ENCODE results near the gene NOVA2.
A peak's percentile ranks its signal among the peaks of the same experiment; 100 is the strongest.

The NOVA2 gene

DNA sequence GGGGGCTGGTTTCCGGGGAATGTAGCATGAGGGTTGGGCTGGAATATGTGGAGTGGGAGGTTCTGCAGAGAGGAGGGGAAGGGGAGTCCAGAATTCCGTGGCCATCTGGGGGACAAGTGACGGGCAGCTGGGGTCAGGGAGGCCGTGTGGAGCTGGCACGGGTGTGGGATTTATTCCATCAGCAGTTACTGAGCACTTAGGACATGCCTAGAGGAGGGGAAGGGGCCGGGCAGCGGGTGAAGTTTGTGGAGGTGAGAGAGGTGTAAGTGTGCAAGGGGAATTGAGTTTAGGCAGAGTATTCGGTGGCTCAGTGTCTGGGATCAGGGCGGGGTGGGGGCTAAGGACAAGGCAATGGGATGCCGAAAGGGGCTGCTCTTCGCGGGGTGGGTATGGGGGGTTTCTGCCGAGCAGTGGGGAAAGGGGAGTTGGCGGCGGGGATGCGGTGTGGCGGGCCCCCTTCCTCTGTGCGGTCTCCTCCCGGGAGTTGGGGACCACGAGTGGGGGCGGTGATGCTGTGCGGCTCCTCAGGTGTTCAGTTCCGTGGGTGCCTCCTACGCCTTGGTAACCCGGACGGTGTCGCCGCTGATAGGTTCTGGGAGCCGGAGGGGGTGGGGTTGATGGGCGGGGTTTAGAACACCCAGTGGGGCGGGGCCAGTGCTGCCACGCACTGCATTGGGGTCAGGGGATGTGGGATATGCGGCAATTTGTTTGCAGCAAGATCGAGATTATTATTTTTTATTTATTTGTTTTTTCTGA is 27.0 kb upstream of the NOVA2 start:
- no peak for DNase-seq

DNA sequence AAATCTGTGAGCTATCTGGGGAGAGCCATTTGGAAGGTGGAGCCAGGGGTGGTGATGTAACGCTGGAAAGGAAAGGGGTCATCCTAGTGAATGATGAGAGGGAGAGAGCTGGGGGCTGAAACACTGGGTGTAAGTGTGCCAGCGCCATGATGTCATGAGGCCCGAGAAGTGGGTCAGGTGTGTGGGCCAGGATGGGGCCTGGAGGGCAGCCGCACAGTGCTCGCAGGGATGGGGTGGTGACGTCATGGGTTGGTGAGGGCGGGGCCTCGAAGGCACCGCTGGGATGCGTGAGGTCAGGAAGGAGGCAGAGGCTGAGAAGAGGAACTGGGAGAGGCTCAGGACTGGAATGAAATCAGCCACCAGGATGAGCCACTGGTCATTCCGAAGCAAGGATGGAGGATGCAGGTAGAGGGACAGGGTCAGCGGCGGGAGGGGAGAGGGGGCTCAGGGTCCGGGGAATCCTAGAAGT is 26.0 kb upstream of the NOVA2 start:
- DNase-seq, result peak; percentile 44

DNA sequence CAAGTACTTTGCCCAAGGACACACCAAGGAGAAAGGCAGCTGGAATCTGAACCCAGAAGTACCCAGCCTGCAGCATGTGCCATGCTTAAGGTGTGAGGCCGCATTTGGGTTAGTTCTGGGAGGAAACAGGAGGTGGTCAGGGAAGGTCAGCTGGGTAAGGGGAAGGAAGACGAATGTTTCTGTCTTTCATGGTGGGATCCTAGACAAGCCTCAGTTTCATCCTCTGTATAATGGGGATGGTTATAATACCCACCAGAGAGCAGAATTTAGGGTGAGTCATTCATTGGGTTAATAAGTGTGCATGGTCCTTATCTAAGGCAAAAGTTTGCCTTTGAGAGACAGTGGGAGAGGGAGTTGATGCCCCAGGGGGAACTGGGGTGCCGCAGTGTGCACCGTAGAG is 25.2 kb upstream of the NOVA2 start:
- no peak for DNase-seq

DNA sequence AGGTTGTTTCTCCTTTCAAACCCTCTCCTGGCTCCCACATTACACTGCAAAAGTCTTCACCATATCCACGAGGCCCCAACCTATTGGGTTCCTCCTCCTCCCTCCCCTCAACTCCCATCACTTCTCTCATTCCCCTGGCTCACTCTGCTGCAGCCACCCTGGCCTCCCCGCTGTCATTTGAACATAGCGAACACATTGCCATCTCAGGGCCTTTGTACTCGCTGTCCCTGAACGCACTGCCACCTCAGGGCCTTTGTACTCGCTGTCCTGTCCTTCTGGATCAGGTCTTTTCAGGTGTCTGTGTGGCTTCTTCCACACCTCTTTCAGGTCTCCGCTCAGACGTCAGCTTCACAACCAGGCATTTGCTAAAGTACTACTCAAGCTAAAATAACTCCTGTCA is 23.3 kb upstream of the NOVA2 start:
- no peak for DNase-seq

DNA sequence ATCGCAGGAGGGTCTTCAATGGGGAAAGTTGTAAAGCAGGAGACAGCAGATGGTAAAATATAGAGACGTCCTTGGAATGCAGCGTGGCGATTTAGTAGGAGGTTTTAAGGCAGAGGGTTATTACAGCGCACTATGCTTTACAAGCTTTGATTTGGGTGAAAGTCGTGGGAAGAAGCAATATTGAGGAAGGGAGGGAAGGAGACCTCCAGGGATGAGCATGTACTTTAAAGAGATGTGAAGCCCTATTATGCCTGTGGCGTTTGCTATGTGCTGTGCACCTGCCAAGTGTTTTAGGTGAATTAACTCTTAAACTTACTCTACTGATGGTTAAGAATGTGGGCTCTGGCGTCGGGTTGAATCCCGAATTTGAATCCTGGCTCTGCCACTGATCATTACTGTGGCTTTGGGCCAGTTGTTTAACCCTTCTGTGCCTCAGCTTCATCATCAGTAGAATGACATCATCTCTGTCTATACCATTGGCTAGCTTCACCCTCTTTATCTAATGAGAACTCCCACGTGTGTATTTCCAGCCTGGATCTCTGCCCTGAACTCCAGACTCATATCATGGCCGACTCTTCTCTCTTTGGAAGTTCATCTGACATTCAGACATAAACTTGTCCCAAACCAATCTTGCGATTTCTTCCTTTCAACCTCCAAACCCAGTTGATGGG is 22.2 kb upstream of the NOVA2 start:
- no peak for DNase-seq

DNA sequence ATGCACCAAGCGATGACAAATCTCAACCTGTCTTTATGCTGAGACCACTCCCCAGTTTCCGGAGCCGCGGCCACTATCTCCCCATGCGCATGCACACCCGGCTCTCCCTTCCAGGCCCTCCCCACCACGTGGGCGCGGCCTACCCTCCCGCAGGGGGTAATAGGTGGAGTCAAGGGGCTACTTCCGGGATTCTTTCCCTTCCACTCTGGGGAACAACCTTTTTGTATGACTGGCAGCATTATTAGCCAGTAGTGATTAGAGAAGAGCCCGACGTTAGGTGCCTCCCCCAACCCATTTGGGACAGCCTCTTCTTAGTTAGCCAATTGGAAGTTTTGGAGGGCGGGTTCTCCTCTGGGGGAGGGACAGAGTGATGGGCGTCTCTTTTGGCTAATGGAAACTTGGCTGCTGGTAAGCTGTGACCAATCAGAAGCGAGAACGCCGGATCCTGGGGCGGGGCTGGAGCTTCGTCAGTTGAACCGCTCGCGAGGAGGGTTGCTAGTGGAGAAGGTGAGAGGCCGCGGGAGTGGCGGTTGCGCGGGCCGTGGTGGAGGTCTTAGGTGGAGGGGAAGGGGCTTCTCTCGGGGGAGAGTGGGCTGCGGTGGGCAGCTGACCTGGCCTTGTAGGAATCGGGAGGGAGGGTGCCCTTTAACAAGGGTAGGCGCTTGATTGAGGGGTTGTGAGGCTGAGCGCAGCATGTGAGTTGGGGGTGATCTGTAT is 21.5 kb upstream of the NOVA2 start, which contains the start of gene CCDC61:
CCDC61 (plus strand) TSS at position 470 of the 717 bp plus-strand sequence. CDS start 7,552 bp downstream, outside the sequence.
- DNase-seq, result peak; percentile 99

DNA sequence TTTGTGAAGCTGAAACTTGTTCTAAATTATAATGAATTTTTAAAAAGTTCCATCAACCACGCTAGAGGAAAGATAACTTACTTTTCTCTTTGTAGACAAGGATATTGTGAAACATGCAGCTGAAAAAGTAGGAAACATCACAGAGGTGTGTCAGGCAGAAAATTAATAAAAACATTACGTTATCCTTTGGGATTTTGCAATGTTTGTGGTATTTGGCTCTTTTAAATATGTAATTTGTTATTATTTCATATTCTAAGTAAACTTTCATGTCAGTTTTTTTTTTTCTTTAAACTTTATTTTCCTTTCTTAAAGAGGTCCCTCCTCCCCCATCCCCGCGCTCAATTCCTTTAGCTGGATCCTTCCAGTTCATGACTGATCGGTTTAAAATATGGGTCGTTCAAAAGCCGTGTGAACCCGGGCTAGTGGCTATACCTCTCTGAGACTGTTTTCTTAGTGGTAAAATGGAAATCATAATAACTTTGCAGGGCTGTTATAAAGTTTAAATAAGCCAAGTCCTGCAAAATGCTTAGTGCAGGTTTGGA is 20.9 kb upstream of the NOVA2 start:
- DNase-seq, result no peak

DNA sequence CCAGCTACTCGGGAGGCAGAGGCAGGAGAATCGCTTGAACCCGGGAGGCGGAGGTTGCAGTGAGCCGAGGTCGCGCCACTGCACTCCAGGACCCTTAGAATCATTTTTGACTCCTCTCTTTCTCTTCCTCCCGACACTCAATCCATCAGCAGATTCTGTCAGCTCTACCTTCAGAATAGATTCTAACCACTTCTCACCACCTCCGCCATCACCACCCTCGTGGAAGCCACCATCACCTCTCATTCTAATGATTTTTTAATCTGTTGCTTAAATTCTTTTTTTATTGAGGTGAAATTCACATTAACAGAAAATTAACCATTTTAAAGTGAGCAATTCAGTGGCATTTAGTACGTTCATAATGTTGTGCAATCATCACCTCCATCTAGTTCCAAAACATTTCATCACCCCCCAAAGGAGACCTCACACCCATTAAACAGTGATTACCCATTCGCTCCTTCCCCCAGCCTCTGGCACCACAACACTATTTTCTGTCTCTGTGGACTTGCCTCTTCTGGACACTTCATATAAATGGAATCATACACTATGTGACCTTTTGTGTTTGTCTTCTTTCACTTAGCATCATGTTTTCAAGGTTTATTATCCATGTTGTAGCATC is 16.6 kb upstream of the NOVA2 start:
- DNase-seq, result no peak

DNA sequence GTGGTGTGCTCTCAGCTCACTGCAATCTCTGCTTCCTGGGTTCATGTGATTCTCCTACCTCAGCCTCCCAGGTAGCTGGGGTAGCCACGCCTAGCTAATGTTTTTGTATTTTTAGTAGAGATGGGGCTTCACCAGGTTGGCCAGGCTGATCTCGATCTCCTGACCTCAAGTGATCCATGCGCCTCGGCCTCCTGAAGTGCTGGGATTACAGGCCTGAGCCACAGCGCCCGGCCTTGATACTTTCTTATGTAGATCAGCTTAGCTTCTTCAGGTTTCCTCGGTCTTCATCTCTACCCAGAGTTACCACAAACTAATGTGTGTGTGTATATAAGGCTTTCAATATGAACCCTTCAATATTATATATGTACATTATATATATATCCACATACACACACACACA is 11.7 kb upstream of the NOVA2 start:
- DNase-seq, result no peak

DNA sequence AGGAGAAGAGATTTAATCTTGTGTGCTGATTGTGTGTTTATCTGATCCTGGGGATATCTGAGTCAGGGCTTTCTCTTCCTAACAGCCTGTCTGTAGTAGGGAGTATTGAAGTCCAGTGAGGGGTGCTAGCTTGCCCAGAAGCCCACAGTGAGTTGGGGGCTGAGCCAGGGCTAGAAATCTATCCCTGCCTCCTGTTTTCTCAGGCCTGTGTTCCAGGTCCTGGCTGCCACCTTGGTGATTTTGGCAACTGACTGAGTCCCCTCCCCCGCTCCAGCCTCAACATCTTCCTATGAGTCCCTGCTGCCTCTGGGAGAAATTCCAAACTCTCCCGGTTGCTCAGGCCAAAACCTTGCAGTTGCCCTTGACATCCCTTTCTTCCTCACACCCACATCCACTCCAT is 7.7 kb upstream of the NOVA2 start:
- no peak for DNase-seq

DNA sequence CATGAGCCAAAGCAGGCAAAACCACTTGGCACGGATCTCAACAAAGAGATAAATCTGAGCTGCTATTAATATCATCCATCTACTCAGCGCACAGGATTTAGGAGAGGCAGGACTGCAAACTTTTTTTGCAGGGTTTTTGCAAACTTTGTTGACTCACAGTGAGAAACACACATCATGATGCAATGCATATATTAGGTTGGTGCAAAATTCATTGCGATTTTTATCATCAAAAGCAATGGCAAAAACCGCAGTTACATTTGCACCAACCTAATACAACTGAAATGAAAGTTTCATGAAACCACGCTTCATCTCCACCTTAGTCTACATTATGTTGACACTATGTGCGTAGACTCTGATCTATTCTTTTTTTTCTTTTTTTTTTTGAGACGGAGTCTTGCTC is 4.5 kb upstream of the NOVA2 start:
- no peak for DNase-seq

DNA sequence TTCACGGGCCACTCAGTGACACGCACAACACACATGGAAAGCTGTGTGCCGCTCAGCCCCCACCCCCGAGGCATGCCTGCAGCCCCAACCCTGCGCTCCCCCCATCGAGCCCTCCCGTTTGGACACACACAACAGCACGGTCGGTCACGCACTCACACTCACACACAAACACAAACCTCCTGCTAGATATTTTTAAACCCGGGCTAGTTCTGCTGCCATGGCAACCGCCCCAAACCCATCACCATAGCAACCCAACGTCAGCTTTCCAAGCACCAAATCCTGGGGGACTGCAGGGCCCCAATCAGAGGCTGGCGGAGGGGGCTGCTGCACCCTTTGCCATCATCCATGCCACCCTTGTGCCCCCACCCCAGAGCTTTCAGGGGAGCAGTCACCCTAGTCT is 2.5 kb upstream of the NOVA2 start:
- no peak for DNase-seq

DNA sequence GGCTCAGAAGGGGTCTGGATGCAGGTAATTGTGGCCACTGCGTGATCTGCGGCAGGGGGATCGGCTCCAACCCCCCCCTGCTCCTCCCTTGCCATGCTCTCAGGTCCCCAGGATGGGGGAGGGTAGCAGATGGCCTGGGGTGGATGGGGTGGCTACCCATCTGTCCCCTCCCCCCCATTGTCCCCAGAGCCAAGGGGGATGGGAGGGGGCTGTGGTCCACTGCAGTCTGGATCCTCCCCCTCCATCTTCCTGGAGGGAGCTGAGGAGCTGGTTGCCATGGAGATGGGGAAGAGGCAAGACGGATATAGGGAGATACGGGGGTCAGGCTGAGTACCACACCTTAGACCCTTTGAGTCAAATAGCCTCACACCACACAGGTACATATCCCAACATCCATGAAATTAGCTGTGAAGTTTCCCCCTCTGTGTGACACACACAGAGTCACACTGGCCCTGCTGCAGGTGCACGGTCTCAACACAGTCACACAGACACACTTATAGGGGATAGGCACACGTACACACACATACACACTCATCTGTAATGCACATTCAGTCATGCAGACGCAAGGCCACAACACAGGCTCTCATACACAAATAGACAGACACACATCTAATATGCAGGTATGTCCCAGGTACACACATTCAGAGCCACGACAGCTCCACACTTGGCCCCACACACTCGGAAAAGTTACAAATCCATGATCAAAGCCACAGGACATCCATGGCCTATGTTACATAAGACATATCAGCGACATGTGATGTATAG is 1.8 kb upstream of the NOVA2 start:
- no peak for DNase-seq

DNA sequence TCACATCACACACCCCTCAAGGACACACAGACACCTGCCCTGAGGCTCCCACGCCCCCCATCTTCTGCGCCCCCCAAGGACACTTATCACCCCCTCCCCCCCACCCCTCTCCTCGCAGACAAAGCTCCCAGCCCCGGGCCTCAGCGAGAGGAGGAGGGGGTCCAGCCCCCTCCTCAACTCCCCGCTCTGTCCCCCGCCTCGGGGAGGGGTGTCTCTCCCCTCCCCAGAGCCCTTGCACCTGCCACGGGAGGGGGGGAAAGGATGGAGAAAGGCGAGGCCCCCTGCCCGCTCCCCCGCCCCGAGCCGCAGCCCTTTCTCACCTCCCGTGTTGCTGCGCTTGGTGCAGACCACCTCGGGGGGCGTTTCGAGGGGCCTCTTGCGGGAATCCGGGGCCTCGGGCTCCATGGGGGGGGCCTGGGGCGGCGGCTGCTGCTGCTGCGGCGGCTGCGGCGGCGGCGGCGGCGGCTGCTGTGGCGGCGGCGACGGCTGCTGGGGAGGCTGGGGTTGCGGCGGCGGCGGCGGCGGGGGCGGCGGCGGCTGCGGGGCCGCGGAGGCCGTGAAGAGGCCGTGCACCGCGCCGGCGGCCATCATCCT is 621 bp downstream of the NOVA2 start:
- DNase-seq, result no peak

DNA sequence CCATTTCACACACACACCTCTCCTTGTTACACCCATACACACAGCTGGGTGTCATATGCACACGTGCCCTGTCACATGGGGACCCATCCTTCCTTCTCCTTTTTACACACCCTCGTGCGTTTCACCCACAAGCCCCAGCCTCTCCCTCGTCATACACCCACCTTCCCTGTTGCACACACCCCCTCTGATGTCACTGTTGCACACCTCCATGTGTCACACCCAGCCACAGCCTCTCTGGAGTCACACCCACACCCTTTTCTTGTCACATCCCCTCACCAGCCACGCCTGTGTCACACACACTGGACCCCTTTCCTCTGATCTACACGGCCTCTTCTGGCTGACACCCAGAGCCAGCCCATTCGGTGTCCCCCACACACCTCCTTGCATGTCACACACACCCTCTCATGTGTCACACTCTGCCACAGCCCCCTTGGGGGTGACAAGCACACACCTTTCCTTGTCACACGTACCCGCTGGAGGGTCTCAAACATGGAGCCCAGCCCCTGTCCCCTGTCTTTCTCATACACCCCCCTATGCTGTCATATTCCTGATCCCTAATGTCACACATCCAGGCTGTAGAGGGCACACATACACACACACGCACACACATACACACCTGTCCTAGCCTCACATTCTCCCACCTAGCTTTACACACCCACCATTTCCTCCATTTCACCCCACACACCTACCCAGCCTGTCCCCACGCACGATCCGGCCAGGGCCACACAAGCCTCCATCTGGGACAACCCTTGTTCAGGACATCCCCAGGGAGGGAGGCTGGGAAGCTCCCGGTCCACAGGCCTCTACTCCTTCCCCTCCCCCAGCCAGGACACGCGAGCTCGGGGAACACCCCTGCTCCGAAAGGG is 1.4 kb downstream of the NOVA2 start:
- no peak for DNase-seq

DNA sequence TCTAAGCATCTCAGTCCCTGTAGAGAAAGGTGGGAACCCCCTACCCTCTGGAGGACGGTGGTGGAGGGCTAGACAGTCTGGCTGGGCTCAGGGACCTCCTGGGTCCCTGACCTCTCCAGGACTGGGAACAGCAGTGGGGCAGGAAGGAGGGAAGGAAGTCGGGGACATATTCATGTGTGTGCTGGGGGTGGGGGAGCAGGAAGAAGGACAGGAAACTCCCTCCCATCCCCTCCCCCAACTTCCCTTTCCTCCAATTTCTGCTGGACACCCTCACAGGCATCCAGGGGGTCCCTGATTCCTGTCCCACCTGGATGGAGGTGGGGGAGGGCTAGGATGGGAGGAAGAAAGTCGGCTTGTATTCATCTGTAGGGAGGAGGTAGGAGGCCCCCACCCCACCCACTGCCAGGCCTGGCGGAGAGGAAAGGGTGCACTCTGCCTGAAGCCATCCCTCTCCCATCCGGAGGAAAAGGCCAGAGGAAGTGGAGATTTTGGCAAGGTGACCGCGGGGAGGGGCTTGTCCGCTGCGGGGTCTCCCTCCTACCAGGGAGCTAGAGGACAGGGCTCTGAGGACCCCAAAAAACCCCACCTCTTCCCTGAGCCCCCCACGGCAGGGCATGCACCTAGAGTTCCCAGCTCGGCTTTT is 2.3 kb downstream of the NOVA2 start:
- no peak for DNase-seq

DNA sequence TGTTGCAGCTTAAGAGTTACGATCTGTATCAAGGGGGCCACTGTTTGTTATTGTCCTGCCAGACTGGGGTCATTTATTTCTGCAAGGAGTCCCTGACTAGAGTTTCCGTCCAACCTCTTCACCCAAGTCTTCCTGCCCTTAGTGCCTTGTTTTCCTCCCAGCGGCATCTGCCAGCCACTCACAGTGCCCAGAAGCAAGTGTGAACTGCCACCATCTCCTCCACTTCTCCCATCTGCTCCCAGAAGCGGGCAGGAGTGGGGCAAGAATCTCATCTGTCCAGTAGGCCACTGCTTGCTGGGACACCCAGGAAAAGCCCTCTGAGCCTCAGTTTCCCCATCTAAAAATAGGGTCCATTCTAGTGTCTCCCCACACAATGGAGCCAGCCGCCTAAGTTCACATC is 4.0 kb downstream of the NOVA2 start:
- no peak for DNase-seq

DNA sequence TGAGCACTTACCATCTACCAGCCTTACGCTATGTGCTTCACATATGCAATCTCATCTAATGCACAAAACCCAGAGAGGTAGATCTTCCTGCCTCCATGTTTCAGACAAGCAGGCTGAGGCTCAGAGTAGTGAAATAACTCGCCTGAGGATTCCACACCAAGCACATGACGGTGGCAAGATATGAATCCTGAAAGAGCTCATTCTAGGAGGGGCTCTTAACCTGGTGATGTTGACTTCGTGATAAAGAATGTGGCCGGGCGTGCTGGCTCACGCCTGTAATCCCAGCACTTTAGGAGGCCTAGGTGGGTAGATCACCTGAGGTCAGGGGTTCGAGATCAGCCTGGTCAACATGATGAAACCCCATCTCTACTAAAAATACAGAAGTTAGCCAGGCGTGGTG is 5.0 kb downstream of the NOVA2 start:
- DNase-seq, result no peak

DNA sequence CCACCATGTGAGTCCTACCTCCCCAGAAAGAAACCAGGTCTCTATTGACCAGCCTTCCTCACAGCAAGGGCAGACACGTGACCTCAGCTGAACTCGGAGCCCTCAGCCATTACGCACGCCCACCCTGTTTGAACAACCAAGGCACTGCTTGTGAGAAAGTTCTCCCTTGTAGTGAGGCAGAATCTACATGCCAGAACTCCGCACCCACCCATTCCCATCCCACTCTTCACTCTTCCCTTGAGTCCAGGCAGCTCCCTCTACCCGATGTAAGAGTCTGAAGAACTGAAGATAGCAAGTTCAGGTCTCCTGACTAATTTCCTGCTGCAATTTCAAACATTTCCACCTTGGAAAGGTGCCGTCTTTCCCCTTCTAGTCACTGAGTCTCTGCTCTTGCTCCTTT is 6.4 kb downstream of the NOVA2 start:
- no peak for DNase-seq

DNA sequence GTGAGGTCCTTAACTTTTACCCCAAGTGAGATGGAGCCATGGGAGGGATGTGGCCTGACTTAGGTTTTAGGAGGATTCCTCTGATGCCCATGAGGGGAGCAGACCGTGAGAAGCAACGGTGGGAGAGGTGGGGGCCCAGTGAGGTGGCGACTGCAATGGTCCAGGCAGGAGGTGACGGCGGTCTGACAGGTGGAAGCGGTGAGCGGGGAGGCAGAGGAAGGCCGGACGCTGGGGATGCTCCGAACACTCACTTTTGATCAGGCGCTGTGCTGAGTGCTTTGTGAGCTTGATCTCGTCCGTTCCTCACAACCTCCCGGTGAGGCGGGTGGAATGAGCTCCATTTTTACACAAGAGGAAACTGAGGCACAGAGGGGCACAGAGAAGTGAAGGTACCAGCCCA is 11.6 kb downstream of the NOVA2 start:
- DNase-seq, result no peak

Measured in femur (tissue), 1 donor.